ENCODE data around the gene FBF1.

FBF1 gene

DNA sequence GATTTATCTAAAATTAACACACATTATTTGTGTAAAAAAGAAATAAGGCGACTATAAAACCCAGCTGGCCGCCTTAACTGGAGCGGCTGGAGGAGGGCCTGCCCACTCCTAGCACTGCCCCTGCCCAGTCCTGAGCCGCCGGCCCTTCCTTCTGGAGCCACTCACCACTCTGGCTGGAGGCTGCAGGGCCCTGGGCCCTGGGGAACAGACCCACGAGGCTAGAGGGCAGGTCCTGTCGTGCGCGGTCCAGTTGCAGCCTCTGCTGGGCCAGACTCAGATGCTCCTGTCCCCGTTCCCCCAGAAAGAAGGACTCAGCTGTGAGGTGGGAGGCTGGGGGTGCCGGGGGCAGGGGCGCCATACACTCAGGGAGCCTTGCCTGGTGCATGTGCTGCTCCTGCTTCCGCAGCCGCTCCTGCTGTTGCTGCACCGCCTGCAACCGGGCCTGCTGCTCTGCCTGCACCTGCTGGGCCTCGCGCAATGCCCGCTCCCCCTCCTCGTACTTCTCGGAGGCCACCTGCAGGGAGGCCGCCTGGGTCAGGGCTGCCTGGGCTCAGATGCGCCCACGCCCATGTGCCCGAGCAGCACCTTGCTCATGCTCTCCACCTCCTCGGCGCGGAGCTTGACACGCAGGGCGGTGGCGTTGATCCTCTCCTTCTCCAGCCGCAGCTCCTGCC lies 27.2 kb downstream of the FBF1 start:
- TF ChIP-seq ZNF274 (IDR thresholded peaks at IDR 0.05; ENCODE audit: low read depth, low read length): no peak
- no peak overlapping the region for H3K4me3 ChIP-seq (ENCODE audit: low read length)

DNA sequence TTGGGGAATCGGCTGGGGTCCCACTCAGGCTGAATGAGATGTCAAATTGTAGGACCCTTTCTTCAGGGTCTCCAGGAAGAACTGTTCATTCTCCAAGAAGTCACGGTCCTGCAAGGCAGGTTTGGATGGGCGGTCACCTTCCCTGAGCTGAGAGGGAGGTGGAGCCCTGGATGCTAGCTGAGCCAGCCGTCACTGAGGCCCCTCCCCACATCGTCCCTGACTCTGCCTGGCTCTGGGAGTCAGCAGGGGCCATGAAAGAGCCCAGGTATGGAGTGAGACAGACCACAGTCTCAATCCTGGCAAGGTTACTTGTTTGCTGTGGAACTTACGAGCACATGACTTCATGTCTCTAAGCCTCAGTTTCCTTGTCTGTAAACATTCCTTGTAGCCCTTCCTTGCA lies 30.1 kb downstream of the FBF1 start:
- TF ChIP-seq ZNF274 (IDR thresholded peaks at IDR 0.05; ENCODE audit: low read depth, low read length): no peak
- no peak overlapping the region for H3K4me3 ChIP-seq (ENCODE audit: low read length)

DNA sequence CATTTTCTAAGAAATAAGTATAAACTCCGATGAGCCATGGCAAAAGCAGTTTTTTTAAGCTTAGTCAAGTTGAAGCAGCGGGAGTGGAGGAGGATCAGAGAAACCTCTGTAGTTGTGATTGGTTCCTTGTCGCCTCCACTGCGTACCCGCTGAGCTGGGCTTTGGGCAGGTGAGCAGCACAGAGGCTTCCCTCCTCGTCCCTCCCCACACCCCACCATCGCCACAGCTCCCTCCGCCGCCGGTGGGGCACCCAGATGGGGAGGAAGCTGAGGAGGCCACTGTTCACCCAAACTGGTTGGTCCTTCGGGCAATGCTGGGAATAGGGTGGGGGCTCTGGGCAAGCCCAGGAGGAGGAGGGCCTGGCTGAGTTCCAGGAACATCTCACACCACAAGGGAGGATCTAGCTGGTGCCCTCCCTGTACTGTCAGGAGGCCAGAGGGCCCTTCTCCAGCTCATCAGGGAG lies 31.0 kb downstream of the FBF1 start:
- TF ChIP-seq ZNF274 (IDR thresholded peaks at IDR 0.05; ENCODE audit: low read depth, low read length): no peak
- no peak overlapping the region for H3K4me3 ChIP-seq (ENCODE audit: low read length)

DNA sequence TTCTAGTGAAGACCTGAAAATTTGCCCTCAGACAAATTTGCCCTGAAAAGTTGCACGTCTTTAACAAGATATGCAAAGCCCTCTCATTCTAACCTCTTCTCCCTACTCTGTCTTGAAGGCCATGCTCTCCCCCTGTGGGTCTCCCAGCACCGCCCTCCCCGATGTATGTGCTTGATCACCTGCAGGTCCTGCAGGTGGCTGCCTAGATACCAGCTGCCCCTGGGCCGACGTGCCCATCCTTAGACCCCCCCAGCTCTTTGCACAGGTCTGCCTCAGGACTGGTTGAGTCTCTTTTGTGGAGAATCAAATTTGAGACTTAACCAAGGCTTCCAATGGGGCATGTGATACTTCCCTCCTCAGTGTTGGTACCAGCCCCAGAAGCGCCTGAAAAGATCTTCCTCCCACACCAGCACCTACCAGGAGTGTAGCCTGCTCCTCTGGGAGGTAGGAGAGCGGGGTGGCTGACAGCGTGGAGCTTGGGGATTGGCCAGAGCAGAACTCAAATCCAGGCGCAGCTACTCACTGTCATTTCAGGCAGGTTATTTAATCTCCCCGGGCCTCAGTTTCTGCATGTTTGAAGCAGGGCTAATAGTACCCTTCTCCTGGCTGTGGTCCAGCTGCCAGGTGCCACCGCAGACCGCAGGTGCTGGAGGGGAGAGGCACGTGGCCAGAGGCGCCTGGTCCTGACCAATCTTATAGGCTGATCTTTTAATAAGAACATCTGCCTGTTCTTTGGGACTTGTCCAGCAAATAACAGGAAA lies 31.6 kb downstream of the FBF1 start:
- TF ChIP-seq ZNF274 (IDR thresholded peaks at IDR 0.05; ENCODE audit: low read depth, low read length): no peak
- H3K4me3 ChIP-seq (ENCODE audit: low read length): no peak overlapping the region

DNA sequence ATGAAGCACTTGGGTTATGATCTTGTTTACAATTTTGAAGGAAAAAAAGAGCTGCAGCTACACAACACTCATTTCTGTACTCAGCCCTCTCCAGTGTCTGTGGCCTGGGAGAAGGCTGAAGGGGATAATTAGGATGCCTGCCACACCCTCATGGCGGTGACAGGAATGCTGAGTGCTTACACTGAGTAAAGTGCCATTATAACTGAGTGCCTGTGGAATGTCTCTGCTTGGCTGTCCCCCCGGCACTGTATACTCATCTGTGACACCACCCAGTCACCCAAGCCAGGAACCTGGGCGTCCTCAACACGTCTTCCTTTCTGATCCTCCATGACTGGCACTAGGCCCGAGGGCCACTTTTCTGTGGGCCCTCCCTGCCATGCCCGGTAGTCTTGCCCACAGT lies 32.6 kb downstream of the FBF1 start:
- no peak overlapping the region for H3K4me3 ChIP-seq (ENCODE audit: low read length)
- TF ChIP-seq ZNF274 (IDR thresholded peaks at IDR 0.05; ENCODE audit: low read depth, low read length): no peak

DNA sequence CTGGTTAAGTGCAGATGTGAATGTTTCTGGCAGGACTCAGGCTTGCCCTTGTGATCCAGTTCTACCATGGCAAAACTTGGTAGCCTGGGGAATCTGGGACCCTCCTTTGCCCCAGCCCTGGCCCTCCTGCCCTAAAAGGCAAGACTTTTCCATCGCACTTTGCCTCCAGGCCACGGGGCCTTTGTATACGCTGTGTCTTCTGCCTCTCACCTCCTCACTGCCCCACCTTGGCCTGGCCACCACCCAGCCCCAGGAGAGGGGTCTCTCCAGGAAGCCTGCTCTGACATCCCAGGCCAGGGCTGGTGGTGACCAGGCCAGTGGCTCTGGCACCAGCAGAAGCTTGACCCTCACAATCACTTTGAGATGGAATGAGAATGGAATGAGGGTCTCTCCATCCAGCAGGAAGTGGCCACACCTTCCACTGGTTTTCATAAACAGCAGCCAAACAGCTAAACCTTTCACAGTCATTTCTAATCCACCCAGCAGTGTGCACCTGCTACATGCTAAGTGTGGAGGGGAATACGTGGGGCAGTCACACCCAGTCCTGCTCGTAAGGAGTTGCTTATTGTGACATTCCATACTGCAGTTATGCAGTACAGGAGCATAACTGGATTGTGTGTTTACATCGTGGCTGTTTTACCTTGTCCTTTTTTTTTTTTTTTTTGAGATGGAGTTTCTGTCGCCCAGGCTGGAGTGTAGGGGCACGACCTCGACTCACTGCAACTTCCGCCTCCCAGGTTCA lies 34.5 kb downstream of the FBF1 start:
- no peak for TF ChIP-seq ZNF274 (IDR thresholded peaks at IDR 0.05; ENCODE audit: low read depth, low read length)
- H3K4me3 ChIP-seq (ENCODE audit: low read length): no peak overlapping the region

DNA sequence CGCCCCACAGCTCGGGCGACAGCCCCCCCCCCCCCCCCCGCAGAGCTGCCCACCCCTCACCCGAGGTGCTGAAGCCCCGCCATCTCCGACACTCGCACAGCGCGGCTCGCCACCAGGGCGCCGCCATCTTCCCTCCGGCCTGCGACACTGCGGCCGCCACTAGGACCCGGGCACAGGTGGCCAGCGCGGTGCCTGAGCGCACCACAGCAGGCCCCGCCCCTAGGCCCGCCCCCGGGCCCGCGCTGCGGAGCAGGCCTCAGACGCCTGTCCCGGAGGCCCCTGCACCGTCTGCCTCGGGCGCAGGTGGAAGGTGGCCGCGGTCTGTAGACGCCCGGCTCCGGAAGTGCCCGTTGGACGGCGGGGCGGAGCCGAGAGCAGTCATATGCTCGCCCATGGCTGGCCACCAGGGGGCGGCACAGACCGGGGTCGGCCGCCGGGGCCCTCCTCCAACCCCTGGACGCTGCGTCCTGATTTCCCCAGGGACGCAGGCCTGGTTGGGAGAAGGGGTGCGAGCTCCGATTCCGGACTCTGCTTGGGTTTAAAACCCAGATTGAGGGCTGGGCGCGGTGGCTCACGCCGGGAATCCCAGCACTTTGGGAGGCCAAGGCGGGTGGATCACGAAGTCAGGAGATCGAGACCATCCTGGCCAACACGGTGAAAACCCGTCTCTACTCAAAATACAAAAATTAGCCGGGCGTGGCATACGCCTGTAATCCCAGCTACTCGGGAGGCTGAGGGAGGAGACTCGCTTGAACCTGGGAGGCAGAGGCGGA lies 35.9 kb downstream of the FBF1 start, which contains the start of gene MRPL38:
MRPL38 (minus strand) TSS at position 136 of the 773 bp plus-strand sequence; CDS start at position 127, 9 bp downstream.
- no peak for TF ChIP-seq ZNF274 (IDR thresholded peaks at IDR 0.05; ENCODE audit: low read depth, low read length)
- H3K4me3 ChIP-seq (ENCODE audit: low read length): peak within 1 kb of the TSS; percentile 89

DNA sequence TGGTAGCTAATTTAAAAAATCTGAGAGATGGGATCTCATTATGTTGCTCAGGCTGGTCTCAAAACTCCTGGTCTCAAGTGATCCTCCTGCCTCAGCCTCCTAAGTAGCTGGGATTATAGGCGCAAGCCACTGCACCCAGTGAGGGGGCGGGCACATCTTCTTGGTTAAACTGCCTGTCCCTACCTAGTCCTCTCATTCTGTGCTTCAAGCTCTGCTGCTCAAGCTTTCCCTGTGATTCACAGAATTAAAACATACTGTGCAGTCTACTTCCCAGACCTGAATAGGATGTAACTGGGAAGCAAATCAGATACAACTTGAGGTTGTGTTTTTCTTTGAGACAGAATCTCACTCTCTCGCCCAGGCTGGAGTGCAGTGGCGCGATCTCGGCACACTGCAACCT lies 38.4 kb downstream of the FBF1 start:
- H3K4me3 ChIP-seq (ENCODE audit: low read length): no peak overlapping the region
- no peak for TF ChIP-seq ZNF274 (IDR thresholded peaks at IDR 0.05; ENCODE audit: low read depth, low read length)

DNA sequence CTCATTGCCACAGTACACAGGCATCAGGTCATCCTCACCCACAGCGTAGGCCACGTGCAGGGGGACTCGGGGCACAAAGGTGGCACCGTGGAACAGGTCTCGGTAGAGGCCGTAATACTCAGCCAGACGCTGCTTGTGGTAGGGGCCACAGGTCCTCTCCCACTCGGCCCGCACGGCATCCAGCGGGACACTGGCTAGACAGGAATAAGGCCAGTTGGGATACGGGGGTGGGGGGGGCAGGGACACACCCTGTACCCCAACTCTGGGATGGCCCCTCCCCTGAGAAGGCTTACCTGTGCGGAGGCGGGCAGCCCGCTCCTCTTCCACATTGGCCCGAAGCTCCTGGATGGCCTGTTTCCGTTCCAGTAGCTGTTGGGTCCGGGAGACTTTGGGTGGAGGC lies 39.1 kb downstream of the FBF1 start:
- no peak overlapping the region for H3K4me3 ChIP-seq (ENCODE audit: low read length)
- TF ChIP-seq ZNF274 (IDR thresholded peaks at IDR 0.05; ENCODE audit: low read depth, low read length): no peak

DNA sequence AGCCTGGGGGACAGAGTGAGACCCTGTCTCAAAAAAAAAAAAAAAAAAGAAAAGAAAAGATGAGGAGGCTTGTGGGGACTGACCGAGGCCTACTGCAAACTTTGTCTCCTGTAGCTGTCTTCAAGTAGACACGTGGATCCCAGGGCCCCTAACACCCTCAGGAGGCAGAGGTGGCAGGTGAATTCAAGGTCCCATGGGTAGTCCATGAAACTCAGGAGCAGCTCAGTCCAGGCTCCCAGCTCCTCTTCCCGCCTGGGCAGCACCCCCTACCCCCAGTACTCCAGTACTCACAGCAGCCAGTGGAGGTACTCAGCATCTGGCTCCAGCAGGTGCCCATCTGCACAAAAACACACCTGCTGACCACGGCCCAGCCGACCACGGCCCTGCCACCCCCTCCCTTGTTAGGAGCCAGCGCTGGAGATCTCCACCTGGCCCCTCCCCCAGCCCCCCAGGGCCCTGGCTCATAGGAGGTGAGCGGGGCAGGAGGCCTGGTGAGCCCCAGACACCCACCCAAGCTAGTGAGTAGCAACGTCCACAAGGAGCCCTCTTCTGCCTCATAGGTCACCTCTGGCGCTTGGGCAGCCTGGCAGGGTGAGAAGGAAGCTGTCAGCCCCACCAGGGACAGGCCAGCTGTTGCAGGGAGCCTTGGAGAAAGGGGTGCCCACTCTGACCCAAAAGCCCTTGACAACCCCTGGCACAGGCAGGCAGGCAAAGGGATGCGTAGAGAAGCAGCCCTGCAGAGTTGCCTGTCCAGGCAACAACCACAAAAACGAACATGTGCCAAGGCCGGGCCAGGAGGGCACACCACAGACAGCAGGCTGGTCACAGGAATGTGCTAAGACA lies 39.9 kb downstream of the FBF1 start:
- no peak overlapping the region for H3K4me3 ChIP-seq (ENCODE audit: low read length)
- no peak for TF ChIP-seq ZNF274 (IDR thresholded peaks at IDR 0.05; ENCODE audit: low read depth, low read length)

DNA sequence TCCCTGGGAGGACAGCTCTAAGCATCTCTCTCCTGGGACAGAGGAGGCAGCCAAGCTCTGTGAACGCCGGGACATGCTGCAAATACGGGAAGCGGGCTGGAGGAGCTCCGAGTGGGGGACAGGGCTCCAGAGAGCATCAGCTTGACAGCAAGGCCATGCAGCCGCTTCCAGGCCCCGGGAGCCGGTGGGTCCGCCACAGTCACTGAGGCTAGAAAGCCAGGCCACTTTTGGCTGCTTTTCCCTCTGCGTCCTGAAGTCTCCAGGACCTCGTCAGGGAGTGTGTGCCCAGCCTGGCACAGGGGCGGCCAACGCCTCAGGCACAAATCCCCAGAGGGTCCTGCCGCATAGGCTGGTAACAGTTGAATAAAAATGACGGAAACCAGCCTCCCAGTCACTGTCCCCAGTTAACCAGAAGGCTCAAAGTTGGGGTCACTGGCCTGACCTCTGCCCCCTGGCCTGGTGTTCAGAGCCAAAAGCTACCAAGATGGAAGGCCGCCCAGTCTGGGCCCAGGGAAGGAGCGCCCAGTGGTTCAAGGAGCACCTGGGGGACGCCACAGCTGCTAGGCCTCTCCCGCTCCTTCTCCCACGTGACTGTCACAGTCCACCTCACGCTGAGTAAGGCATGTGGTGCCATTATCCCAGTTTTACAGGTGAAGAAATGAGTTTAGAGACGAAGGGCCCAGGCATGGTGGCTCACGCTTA lies 40.9 kb downstream of the FBF1 start:
- no peak for TF ChIP-seq ZNF274 (IDR thresholded peaks at IDR 0.05; ENCODE audit: low read depth, low read length)
- no peak overlapping the region for H3K4me3 ChIP-seq (ENCODE audit: low read length)

DNA sequence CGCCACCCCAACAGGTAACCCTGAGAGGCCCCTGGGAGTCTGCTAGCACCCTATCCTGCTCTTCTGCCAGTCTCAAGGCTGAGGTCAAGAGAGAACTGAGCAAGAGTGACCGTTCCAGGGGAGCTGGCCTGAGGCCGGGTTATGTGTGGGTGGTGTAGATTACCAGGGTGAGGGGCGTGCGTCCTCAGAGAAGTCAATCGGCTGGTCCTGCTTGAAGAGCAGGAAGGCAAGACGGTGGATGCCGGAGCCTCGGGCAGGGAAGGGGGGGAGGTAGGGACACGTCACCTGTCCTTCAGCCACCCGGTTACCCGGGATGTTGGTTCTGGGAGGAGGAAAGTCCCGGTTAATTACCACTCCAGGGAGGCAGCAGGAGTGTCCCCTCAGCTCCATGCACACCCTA lies 41.5 kb downstream of the FBF1 start:
- TF ChIP-seq ZNF274 (IDR thresholded peaks at IDR 0.05; ENCODE audit: low read depth, low read length): no peak

More for the DNA sequence above, 41.5 kb downstream of the FBF1 start:
- no peak overlapping the region for H3K4me3 ChIP-seq (ENCODE audit: low read length)

All from GM08714 (cell line).